ENCODE measurements around the gene CLEC18C.
"Not testable (repeated sequence)": the region's sequence is repeated elsewhere in the genome, so short reads cannot be mapped to it uniquely, and the experiment has no call there.

The CLEC18C gene

GRCh38 chr16:70196683-70197300, 23.2 kb downstream of the CLEC18C start:
- not testable (repeated sequence) for H3K4me3 ChIP-seq (ENCODE audit: low read depth, low read length)

- not testable (repeated sequence) for H3K4me3 ChIP-seq (ENCODE audit: low read depth, low read length)
Measured at GRCh38 chr16:70197611-70198010, 24.0 kb downstream of the CLEC18C start.

GRCh38 chr16:70198230-70198629, 24.6 kb downstream of the CLEC18C start:
- H3K4me3 ChIP-seq (ENCODE audit: low read depth, low read length), result not testable (repeated sequence)

DNA sequence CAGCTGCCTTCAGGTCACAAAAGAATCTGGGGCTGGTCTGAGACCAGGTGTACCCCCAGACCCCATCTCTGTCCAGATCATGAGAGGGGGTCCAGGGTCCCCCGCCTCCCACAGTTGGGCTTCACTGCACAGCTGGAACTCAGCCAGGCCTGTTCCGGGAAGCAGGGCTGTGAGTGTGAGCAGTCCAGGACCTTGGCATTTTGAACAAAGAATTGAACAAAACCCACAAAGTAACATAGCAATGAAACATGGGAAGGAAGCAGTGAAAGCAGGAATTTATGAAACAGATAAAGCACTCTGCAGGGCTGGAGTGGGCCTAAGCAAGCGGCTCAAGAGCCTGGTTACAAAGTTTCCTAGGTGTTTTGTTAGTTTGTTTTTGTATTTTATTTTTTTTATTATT, 25.1 kb downstream of the CLEC18C start:
- not testable (repeated sequence) for H3K4me3 ChIP-seq (ENCODE audit: low read depth, low read length)

- H3K4me3 ChIP-seq (ENCODE audit: low read depth, low read length), result not testable (repeated sequence)
Measured at GRCh38 chr16:70199170-70199569, 25.6 kb downstream of the CLEC18C start.

DNA sequence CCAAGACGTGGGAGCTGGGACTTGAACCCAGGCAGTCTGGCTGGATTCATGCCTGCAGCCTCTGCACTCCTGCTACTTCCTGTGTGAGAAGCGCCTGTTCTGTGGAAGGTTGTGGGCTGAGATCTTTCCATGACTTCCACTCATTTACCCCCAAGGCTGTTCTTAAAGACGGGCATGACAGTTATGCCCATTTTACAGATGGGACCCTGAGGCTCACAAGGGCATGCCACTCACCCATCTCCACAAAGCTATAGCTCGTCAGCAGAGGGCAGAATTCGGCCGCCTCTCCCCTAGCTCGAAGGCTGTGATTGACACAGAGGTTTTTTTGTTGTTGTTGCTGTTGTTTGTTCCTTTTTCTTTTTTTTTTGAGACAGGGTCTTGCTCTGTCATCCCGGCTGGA, 26.5 kb downstream of the CLEC18C start:
- not testable (repeated sequence) for H3K4me3 ChIP-seq (ENCODE audit: low read depth, low read length)

- not testable (repeated sequence) for H3K4me3 ChIP-seq (ENCODE audit: low read depth, low read length)
Measured at GRCh38 chr16:70203508-70203907, 29.9 kb downstream of the CLEC18C start.

- not testable (repeated sequence) for H3K4me3 ChIP-seq (ENCODE audit: low read depth, low read length)
Measured at GRCh38 chr16:70204010-70204409, 30.4 kb downstream of the CLEC18C start.

- not testable (repeated sequence) for H3K4me3 ChIP-seq (ENCODE audit: low read depth, low read length)
Measured at GRCh38 chr16:70204668-70205405, 31.2 kb downstream of the CLEC18C start.

DNA sequence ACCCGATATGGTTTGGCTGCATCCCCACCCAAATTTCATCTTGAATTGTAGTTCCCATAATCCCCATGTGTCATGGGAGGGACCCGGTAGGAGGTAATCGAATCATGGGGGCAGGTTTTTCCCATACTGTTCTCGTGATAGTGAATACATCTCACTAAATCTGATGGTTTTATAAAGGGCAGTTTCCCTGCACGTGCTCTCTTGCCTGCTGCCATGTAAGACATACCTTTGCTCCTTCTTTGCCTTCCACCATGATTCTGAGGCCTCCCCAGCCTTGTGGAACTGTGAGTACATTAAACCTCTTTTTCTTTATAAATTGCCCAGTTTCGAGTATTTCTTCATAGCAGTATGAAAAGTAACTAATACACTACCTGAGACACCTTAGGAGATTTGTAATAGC, 32.8 kb downstream of the CLEC18C start:
- not testable (repeated sequence) for H3K4me3 ChIP-seq (ENCODE audit: low read depth, low read length)

GRCh38 chr16:70218586-70218985, 45.0 kb downstream of the CLEC18C start:
- not testable (repeated sequence) for H3K4me3 ChIP-seq (ENCODE audit: low read depth, low read length)

GRCh38 chr16:70222574-70222973, 49.0 kb downstream of the CLEC18C start:
- not testable (repeated sequence) for H3K4me3 ChIP-seq (ENCODE audit: low read depth, low read length)

GRCh38 chr16:70223216-70223615, 49.6 kb downstream of the CLEC18C start:
- not testable (repeated sequence) for H3K4me3 ChIP-seq (ENCODE audit: low read depth, low read length)

DNA sequence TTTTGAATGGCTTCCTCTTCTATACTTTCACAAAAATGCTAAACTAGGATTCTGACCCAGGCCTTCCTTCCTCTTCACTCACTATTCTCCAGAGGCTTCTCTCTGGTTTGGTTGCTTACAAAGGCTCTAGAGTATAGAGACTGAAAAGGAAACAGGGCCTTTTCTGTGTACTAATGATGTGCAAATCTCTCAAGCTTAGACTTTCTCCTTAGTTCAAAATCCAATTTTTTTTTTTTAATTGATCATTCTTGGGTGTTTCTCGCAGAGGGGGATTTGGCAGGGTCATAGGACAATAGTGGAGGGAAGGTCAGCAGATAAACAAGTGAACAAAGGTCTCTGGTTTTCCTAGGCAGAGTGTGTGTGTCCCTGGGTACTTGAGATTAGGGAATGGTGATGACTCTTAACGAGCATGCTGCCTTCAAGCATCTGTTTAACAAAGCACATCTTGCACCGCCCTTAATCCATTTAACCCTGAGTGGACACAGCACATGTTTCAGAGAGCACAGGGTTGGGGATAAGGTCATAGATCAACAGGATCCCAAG, 50.5 kb downstream of the CLEC18C start:
- not testable (repeated sequence) for H3K4me3 ChIP-seq (ENCODE audit: low read depth, low read length)

DNA sequence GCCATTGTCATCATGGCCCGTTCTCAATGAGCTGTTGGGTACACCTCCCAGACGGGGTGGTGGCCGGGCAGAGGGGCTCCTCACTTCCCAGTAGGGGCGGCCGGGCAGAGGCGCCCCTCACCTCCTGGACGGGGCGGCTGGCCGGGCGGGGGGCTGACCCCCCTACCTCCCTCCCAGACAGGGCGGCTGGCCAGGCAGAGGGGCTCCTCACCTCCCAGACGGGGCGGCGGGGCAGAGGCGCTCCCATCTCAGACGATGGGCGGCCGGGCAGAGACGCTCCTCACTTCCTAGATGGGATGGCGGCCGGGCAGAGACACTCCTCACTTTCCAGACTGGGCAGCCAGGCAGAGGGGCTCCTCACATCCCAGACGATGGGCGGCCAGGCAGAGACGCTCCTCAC, 51.1 kb downstream of the CLEC18C start:
- H3K4me3 ChIP-seq (ENCODE audit: low read depth, low read length), result not testable (repeated sequence)

- not testable (repeated sequence) for H3K4me3 ChIP-seq (ENCODE audit: low read depth, low read length)
Measured at GRCh38 chr16:70225430-70225829, 51.8 kb downstream of the CLEC18C start.

DNA sequence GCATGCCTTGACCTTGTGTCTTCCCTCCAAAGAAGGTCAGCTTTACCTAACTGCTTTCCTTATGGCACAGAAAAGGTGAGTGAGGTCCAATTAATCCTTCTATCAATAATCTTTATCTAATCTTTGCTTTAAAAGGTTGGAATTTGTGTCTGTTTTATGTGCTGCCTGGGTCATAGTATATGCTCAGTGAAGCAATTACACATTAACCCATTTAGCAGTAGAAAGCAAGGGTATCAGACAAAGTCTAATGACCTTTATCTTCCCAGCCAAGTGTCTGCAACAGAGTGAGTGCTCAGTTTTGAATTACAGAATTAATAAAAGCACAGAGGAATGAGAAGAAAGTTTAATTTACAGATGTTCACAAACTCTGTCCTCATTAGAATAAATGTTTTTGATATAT, 52.4 kb downstream of the CLEC18C start:
- not testable (repeated sequence) for H3K4me3 ChIP-seq (ENCODE audit: low read depth, low read length)

DNA sequence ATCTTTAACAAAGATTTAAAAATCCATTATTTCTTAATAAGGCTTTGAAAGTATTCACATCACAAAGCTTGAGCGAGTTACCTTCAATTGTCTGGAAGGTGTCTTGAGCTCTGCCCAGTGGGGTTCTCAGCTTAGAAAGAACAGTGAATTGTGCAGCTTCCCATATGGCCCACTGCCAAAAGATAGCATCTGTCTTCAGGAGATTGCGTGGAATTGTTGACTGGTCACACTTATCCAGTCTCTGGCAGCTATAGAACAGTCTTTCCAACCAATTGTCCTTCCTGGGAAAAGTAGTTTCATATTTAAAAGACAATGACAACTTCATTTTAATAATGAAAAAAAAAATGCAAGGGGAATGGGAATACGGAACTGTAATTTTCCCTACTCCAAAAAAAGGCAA, 58.2 kb downstream of the CLEC18C start:
- H3K4me3 ChIP-seq (ENCODE audit: low read depth, low read length), result not testable (repeated sequence)

All from WI38 (cell line).